Endothelial cell of umbilical vein (primary cell): Measurements from ENCODE around the gene SGCD. TPM values are rescaled to one million over a fixed set of nuclear protein-coding genes. Genes with fewer than 3 reads are reported as not detected.

ENCODE experiments used
- BruUV-seq: library from RNA; stranded (reverse); fragments of 400-500 nt; replicated peaks from 2 replicates; lab custom pipeline; 2021; lab: Mats Ljungman, UMichigan
- CTCF ChIA-PET: fragments of 300-600, 350-600 bp; sonication (Branson Sonifier 250); formaldehyde crosslinking; loops from one replicate; lab custom pipeline; 2021; ENCODE audit warnings: antibody characterized with exemption, inconsistent platforms; lab: Charles Lee
- POLR2A ChIA-PET: fragments of 300-600, 350-600 bp; sonication (Branson Sonifier 250); formaldehyde crosslinking; loops from one replicate; lab custom pipeline; 2021; ENCODE audit warnings: antibody characterized with exemption, inconsistent platforms; lab: Charles Lee
- DNase-seq: peaks from one replicate; pipeline ENCODE4 v3.0.0-alpha.2; 2011; ENCODE audit warnings: low read depth, low spot score
- FAIRE-seq: peaks from 2 replicates; lab custom pipeline; 2011; peaks lifted over from hg19 to GRCh38; lab: Jason Lieb, UNC
- H2AFZ ChIP-seq: 2 replicates; pipeline ENCODE4 v1.6.0; 2012; ENCODE audit warnings: low read depth, low read length, control low read depth, inconsistent platforms
- H3K27ac ChIP-seq: 2 replicates; pipeline ENCODE4 v1.5.1; 2011; ENCODE audit warnings: low read depth, mild to moderate bottlenecking, control low read depth, low read length, moderate library complexity; ENCODE audit not compliant: insufficient read depth
- H3K27me3 ChIP-seq, 2 experiments: 2 replicates each; pipeline versions ENCODE4 v1.6.0 to v1.6.1; 2011; ENCODE audit warnings: low read length in 2 of 2, mixed read lengths in 1 of 2; ENCODE audit not compliant: control insufficient read depth in 2 of 2, insufficient read depth in 2 of 2
- H3K36me3 ChIP-seq, 2 experiments: 2 replicates in 1 of 2; 3 replicates in 1 of 2; pipeline ENCODE4 v1.5.1; 2011; ENCODE audit warnings: low read length in 2 of 2, mild to moderate bottlenecking in 1 of 2, moderate library complexity in 1 of 2; ENCODE audit not compliant: control insufficient read depth in 2 of 2, insufficient read depth in 2 of 2; ENCODE audit errors: extremely low read depth in 1 of 2
- H3K4me1 ChIP-seq: 3 replicates; pipeline ENCODE4 v1.5.1; 2011; ENCODE audit warnings: mild to moderate bottlenecking, low read length; ENCODE audit not compliant: control insufficient read depth, insufficient read depth; ENCODE audit errors: extremely low read depth
- H3K4me2 ChIP-seq: 2 replicates; pipeline ENCODE4 v1.6.1; 2011; ENCODE audit warnings: low read length, control low read depth, mixed read lengths; ENCODE audit not compliant: insufficient read depth
- H3K4me3 ChIP-seq, 3 experiments: fragments of 200-600 bp in 1 of 3; sonication (generic), shearing (Covaris generic) in 1 of 3; replicated peaks in 1 of 3; 2 replicates each; pipeline ENCODE4 v1.5.1; 2011 to 2016; ENCODE audit warnings: control low read depth in 3 of 3, low read length in 3 of 3, mild to moderate bottlenecking in 2 of 3, inconsistent platforms in 1 of 3, low read depth in 1 of 3, moderate library complexity in 1 of 3; ENCODE audit not compliant: insufficient read depth in 1 of 3
- H3K79me2 ChIP-seq: 2 replicates; pipeline ENCODE4 v1.6.0; 2012; ENCODE audit warnings: low read length, inconsistent platforms; ENCODE audit not compliant: control insufficient read depth, insufficient read depth
- H3K9ac ChIP-seq: replicated peaks from 2 replicates; pipeline ENCODE3; 2011; ENCODE audit warnings: low read length, control low read depth; ENCODE audit not compliant: insufficient read depth; ENCODE audit errors: extremely low read depth
- H3K9me1 ChIP-seq: replicated peaks from 3 replicates; pipeline ENCODE4 v1.6.0; 2011; ENCODE audit warnings: mild to moderate bottlenecking, low read length; ENCODE audit not compliant: control insufficient read depth, insufficient read depth; ENCODE audit errors: extremely low read depth
- H3K9me3 ChIP-seq: replicated peaks from 2 replicates; pipeline ENCODE4 v1.5.1; 2012; ENCODE audit warnings: low read length, inconsistent platforms; ENCODE audit not compliant: control insufficient read depth, insufficient read depth
- H4K20me1 ChIP-seq: replicated peaks from 2 replicates; pipeline ENCODE3; 2011; ENCODE audit warnings: mild to moderate bottlenecking, low read length; ENCODE audit not compliant: control insufficient read depth, insufficient read depth; ENCODE audit errors: extremely low read depth
- CTCF ChIP-seq, 2 donors: IDR thresholded peaks; 1 replicate in 1 of 2; 2 replicates in 1 of 2; pipeline ENCODE4 v1.5.1; 2011; ENCODE audit warnings: low read length in 2 of 2, mild to moderate bottlenecking in 2 of 2, moderate library complexity in 2 of 2, control low read depth in 1 of 2, inconsistent platforms in 1 of 2, low read depth in 1 of 2; ENCODE audit not compliant: insufficient read depth in 1 of 2; ENCODE audit errors: extremely low read depth in 1 of 2
- FOS ChIP-seq: IDR thresholded peaks from 2 replicates; pipeline ENCODE4 v1.6.1; 2011; ENCODE audit warnings: mild to moderate bottlenecking, low read length, moderate library complexity, borderline replicate concordance; ENCODE audit not compliant: insufficient read depth
- GATA2 ChIP-seq: IDR thresholded peaks from 2 replicates; pipeline ENCODE4 v1.7.0; 2011; ENCODE audit warnings: low read depth, mild to moderate bottlenecking, moderate library complexity, mixed read lengths, low read length; ENCODE audit not compliant: insufficient read length, insufficient read depth
- JUN ChIP-seq: IDR thresholded peaks from 2 replicates; pipeline ENCODE4 v1.6.1; 2011; ENCODE audit warnings: borderline replicate concordance, low read depth; ENCODE audit not compliant: insufficient read length, insufficient read depth
- MAX ChIP-seq: IDR thresholded peaks from 2 replicates; pipeline ENCODE4 v1.6.1; 2011; ENCODE audit not compliant: insufficient read depth, insufficient read length
- MYC ChIP-seq: IDR thresholded peaks from one replicate; pipeline ENCODE4 v1.6.1; 2011; ENCODE audit warnings: mild to moderate bottlenecking, low read depth, low read length
- POLR2A ChIP-seq: IDR thresholded peaks from 2 replicates; pipeline ENCODE4 v1.6.1; 2012; ENCODE audit warnings: low read depth, mild to moderate bottlenecking, control low read depth, low read length
- POLR2AphosphoS5 ChIP-seq: IDR thresholded peaks from 2 replicates; pipeline ENCODE4 v1.6.1; 2012; ENCODE audit warnings: low read depth, mild to moderate bottlenecking, control low read depth, low read length, moderate library complexity; ENCODE audit not compliant: insufficient read depth
- dilution Hi-C: fragments of 300-500 bp; cut with MboI; formaldehyde crosslinking; loops from one replicate; pipeline ENCODE4 v1.15.0; 2019; ENCODE audit warnings: low sequenced_read_pairs; ENCODE audit not compliant: extremely low pct_ligation_motif_present
- intact Hi-C: fragments of 100-400 bp; cut with micrococcal nuclease; formaldehyde crosslinking; loops from one replicate; pipeline ENCODE4 v1.10.0; 2022
- polyA plus RNA-seq, 4 experiments: library from polyadenylated mRNA; depleted of rRNA in 3 of 4; stranded (reverse) in 3 of 4; unstranded in 1 of 4; fragments of >200 nt; gene quantifications; 2 replicates each; pipeline versions ENCODE4 v1.2.1 to v1.2.3, GENCODE V29; 2011 to 2012; ENCODE audit warnings: missing spikeins in 1 of 4
- total RNA-seq: library from RNA; stranded (reverse); gene quantifications from 2 replicates; pipeline ENCODE4 v1.2.3, GENCODE V29; 2021

SGCD gene
- total and polyA plus RNA-seq, 2 donors (not counting 3 experiments of a cell fraction or from before 2014, with no cell fraction given): not detected

GRCh38 chr5:156718985-156719384, 392.0 kb downstream of the SGCD start:
- H3K79me2 ChIP-seq: no peaks in the 10 kb centered on the region
- H3K9ac ChIP-seq: no peak overlapping the region
- no peak overlapping the region for H3K27ac ChIP-seq
- no peaks in the 10 kb centered on the region for H3K27me3 ChIP-seq
- ChIA-PET CTCF (no interaction called here), POLR2A (no interaction called here)
- no TSS peak for BruUV-seq
- no peaks in the 10 kb centered on the region for H3K9me1 ChIP-seq
- H3K9me3 ChIP-seq: peaks cover 4% of the 10 kb centered on the region
- DNase-seq (no peak), FAIRE-seq (no peak)
- H4K20me1 ChIP-seq: no peaks in the 10 kb centered on the region
- H3K4me1 ChIP-seq: no peaks in the 10 kb centered on the region
- no peaks in the 10 kb centered on the region for H3K36me3 ChIP-seq
- H3K4me3 ChIP-seq: no peak overlapping the region
- dilution Hi-C loops (no loop called here), intact Hi-C loops (no loop called here)
- no peak overlapping the region for H2AFZ ChIP-seq
- H3K4me2 ChIP-seq: no peak overlapping the region
- TF ChIP-seq CTCF (IDR thresholded peaks at IDR 0.05; ENCODE audit: extremely low read depth in 1 of 2, insufficient read depth in 1 of 2, low read depth in 1 of 2, low read length in 2 of 2): no peak
- TF ChIP-seq POLR2AphosphoS5: no peak
- no peak for TF ChIP-seq POLR2A
- TF ChIP-seq MAX: no peak
- TF ChIP-seq JUN: no peak
- TF ChIP-seq MYC: no peak
- no peak for TF ChIP-seq FOS
- TF ChIP-seq GATA2: no peak
